Neural progenitor cell (in vitro differentiated cells): ENCODE results near the gene PIGV. TPM values are rescaled to one million over a fixed set of nuclear protein-coding genes. Genes with fewer than 3 reads are reported as not detected.
"Not testable (repeated sequence)": the region's sequence is repeated elsewhere in the genome, so short reads cannot be mapped to it uniquely, and the experiment has no call there.

Source experiments
- DNase-seq: peaks from one replicate; pipeline ENCODE4 v3.0.0-alpha.2; 2016; ENCODE audit warnings: low spot score
- H2AFZ ChIP-seq: fragments of 200-600 bp; sonication (generic); replicated peaks from 2 replicates; pipeline ENCODE4 v1.6.1; 2016; ENCODE audit warnings: antibody characterized with exemption
- H3F3A ChIP-seq: fragments of 200-600 bp; sonication (generic); 2 replicates; pipeline ENCODE4 v1.6.1; 2016; ENCODE audit warnings: antibody characterized with exemption, low read depth
- H3K27ac ChIP-seq: fragments of 200-600 bp; sonication (generic); 2 replicates; pipeline ENCODE4 v1.5.1; 2016; ENCODE audit warnings: mild to moderate bottlenecking
- H3K27me3 ChIP-seq: fragments of 200-600 bp; sonication (generic); 2 replicates; pipeline ENCODE4 v1.6.1; 2016; ENCODE audit warnings: mild to moderate bottlenecking, moderate library complexity
- H3K36me3 ChIP-seq: fragments of 200-600 bp; sonication (generic); 2 replicates; pipeline ENCODE4 v1.5.1; 2016
- H3K4me1 ChIP-seq: fragments of 200-600 bp; sonication (generic); 2 replicates; pipeline ENCODE4 v1.6.1; 2016; ENCODE audit warnings: mixed run types
- H3K4me2 ChIP-seq: fragments of 200-600 bp; sonication (generic); 2 replicates; pipeline ENCODE4 v1.6.1; 2016
- H3K4me3 ChIP-seq: fragments of 200-600 bp; sonication (generic); 2 replicates; pipeline ENCODE4 v1.5.1; 2016
- H3K79me2 ChIP-seq: fragments of 200-600 bp; sonication (generic); 2 replicates; pipeline ENCODE4 v1.6.1; 2016; ENCODE audit warnings: low read depth
- H3K9ac ChIP-seq: fragments of 200-600 bp; sonication (generic); 2 replicates; pipeline ENCODE4 v1.6.1; 2016
- H3K9me3 ChIP-seq: fragments of 200-600 bp; sonication (generic); 2 replicates; pipeline ENCODE4 v1.5.1; 2016; ENCODE audit warnings: low read depth
- H4K20me1 ChIP-seq: fragments of 200-600 bp; sonication (generic); 2 replicates; pipeline ENCODE4 v1.6.1; 2016; ENCODE audit warnings: low read depth
- H3K27ac Mint-ChIP-seq: 3 replicates; pipeline ENCODE4 v1.8.0; 2021; ENCODE audit warnings: mixed read lengths
- H3K27me3 Mint-ChIP-seq: 2 replicates; pipeline ENCODE4 v1.8.0; 2022; ENCODE audit warnings: low read depth, mild to moderate bottlenecking, inconsistent platforms, moderate library complexity, mixed read lengths; ENCODE audit not compliant: insufficient read depth
- H3K36me3 Mint-ChIP-seq: 3 replicates; pipeline ENCODE4 v1.8.0; 2021; ENCODE audit warnings: mixed read lengths
- H3K4me1 Mint-ChIP-seq: 3 replicates; pipeline ENCODE4 v1.8.0; 2021; ENCODE audit warnings: mixed read lengths
- H3K4me3 Mint-ChIP-seq: 3 replicates; pipeline ENCODE4 v1.8.0; 2021; ENCODE audit warnings: mild to moderate bottlenecking, moderate library complexity, mixed read lengths
- H3K9me3 Mint-ChIP-seq: 3 replicates; pipeline ENCODE4 v1.8.0; 2020; ENCODE audit warnings: mixed read lengths
- EZH2 ChIP-seq: fragments of 200-600 bp; sonication (generic); IDR thresholded peaks from 2 replicates; pipeline ENCODE4 v1.6.1; 2017; ENCODE audit warnings: antibody characterized with exemption, mild to moderate bottlenecking, moderate library complexity
- EZH2phosphoT487 ChIP-seq: fragments of 200-600 bp; sonication (generic); IDR thresholded peaks from 2 replicates; pipeline ENCODE4 v1.6.1; 2017; ENCODE audit warnings: antibody characterized with exemption
- total RNA-seq: library from RNA; depleted of rRNA; stranded (reverse); fragments of >200 nt; gene quantifications from 2 replicates; pipeline ENCODE4 v1.2.3, GENCODE V29; 2015; ENCODE audit warnings: low replicate concordance
- TF ChIP-seq, protein P1 (sequence below): fragments of 200-600 bp; sonication (generic); IDR thresholded peaks from 2 replicates; pipeline ENCODE4 v1.5.1; 2017; ENCODE audit warnings: antibody characterized with exemption, mild to moderate bottlenecking

PIGV gene
- total RNA-seq, 1 donor from 2014 or later = 19.4 TPM

- TF ChIP-seq, protein P1, sequence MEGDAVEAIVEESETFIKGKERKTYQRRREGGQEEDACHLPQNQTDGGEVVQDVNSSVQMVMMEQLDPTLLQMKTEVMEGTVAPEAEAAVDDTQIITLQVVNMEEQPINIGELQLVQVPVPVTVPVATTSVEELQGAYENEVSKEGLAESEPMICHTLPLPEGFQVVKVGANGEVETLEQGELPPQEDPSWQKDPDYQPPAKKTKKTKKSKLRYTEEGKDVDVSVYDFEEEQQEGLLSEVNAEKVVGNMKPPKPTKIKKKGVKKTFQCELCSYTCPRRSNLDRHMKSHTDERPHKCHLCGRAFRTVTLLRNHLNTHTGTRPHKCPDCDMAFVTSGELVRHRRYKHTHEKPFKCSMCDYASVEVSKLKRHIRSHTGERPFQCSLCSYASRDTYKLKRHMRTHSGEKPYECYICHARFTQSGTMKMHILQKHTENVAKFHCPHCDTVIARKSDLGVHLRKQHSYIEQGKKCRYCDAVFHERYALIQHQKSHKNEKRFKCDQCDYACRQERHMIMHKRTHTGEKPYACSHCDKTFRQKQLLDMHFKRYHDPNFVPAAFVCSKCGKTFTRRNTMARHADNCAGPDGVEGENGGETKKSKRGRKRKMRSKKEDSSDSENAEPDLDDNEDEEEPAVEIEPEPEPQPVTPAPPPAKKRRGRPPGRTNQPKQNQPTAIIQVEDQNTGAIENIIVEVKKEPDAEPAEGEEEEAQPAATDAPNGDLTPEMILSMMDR = no peak
- no peak for TF ChIP-seq EZH2phosphoT487
- no peak for TF ChIP-seq EZH2
- H3K36me3 ChIP-seq = no peaks in the 10 kb centered on the region
- H3K4me1 ChIP-seq = peaks cover 23% of the 10 kb centered on the region
- no peak overlapping the region for H3K4me2 ChIP-seq
- Mint-ChIP-seq H3K27ac (no peak overlapping the region), H3K27me3 (peaks cover 10% of the 10 kb centered on the region), H3K4me3 (no peak overlapping the region), H3K36me3 (peaks cover 27% of the 10 kb centered on the region), H3K4me1 (peaks cover 36% of the 10 kb centered on the region), H3K9me3 (no peaks in the 10 kb centered on the region)
- H3K4me3 ChIP-seq = no peak overlapping the region
- no peak overlapping the region for H2AFZ ChIP-seq
- DNase-seq = no peak
- H4K20me1 ChIP-seq = peaks cover 61% of the 10 kb centered on the region
- no peaks in the 10 kb centered on the region for H3K27me3 ChIP-seq
- no peak overlapping the region for H3K27ac ChIP-seq
- no peak overlapping the region for H3K9ac ChIP-seq
- peaks cover 23% of the 10 kb centered on the region for H3F3A ChIP-seq
- H3K79me2 ChIP-seq = peaks cover 51% of the 10 kb centered on the region
- no peaks in the 10 kb centered on the region for H3K9me3 ChIP-seq
Measured at GRCh38 chr1:26831546-26832248, 43.9 kb downstream of the PIGV start.

- Histone ChIP-seq H3K36me3 (no peaks in the 10 kb centered on the region), H3K4me2 (no peak overlapping the region), H3K27me3 (no peaks in the 10 kb centered on the region), H3K9me3 (no peaks in the 10 kb centered on the region), H3K4me1 (peaks cover 21% of the 10 kb centered on the region), H4K20me1 (peaks cover 58% of the 10 kb centered on the region), H3K9ac (no peak overlapping the region), H2AFZ (no peak overlapping the region), H3K27ac (no peak overlapping the region), H3K4me3 (no peak overlapping the region), H3K79me2 (peaks cover 45% of the 10 kb centered on the region), H3F3A (peaks cover 21% of the 10 kb centered on the region)
- Mint-ChIP-seq H3K27me3 (peaks cover 9% of the 10 kb centered on the region), H3K4me3 (no peak overlapping the region), H3K4me1 (peaks cover 34% of the 10 kb centered on the region), H3K9me3 (no peaks in the 10 kb centered on the region), H3K36me3 (peaks cover 27% of the 10 kb centered on the region), H3K27ac (no peak overlapping the region)
- TF ChIP-seq, protein P1 = no peak
- TF ChIP-seq EZH2phosphoT487 (no peak), EZH2 (no peak)
- no peak for DNase-seq
Measured at GRCh38 chr1:26832249-26832960, 44.7 kb downstream of the PIGV start.

GRCh38 chr1:26833432-26834405 lies 46.0 kb downstream of the PIGV start:
- Histone ChIP-seq H2AFZ (no peak overlapping the region), H3K36me3 (no peaks in the 10 kb centered on the region), H3K79me2 (peaks cover 32% of the 10 kb centered on the region), H3K27ac (peak overlapping the region; percentile 41), H3K27me3 (no peaks in the 10 kb centered on the region), H4K20me1 (peaks cover 46% of the 10 kb centered on the region), H3F3A (peaks cover 12% of the 10 kb centered on the region), H3K4me1 (peaks cover 8% of the 10 kb centered on the region), H3K9ac (no peak overlapping the region), H3K9me3 (no peaks in the 10 kb centered on the region), H3K4me2 (no peak overlapping the region), H3K4me3 (no peak overlapping the region)
- Mint-ChIP-seq H3K4me3 (peak overlapping the region; percentile 47), H3K9me3 (no peaks in the 10 kb centered on the region), H3K27ac (peak overlapping the region; percentile 55), H3K36me3 (peaks cover 27% of the 10 kb centered on the region), H3K4me1 (peaks cover 22% of the 10 kb centered on the region), H3K27me3 (peaks cover 2% of the 10 kb centered on the region)
- TF ChIP-seq EZH2phosphoT487 = no peak
- TF ChIP-seq, protein P1 = no peak
- TF ChIP-seq EZH2 = no peak
- DNase-seq = peak; percentile 65

DNA sequence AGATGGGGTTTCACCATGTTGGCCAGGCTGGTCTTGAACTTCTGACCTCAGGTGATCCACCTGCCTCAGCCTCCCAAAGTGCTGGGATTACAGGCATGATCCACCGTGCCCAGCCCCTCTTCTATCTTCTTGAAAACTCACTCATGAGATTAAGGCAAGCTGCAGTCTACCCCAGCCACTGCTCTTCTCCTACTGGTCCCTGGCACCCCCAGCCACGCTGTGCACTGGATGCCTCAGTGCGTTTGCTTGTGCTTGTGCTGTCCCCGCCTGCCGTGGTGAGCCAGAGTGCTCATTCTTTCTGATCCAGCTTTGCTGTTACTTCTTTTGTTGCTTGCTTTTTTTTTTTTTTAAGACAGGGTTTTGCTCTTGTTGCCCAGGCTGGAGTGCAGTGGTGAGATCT lies 49.9 kb downstream of the PIGV start:
- not testable (repeated sequence) for H3K36me3 ChIP-seq, H3K27ac Mint-ChIP-seq

More for the DNA sequence above, 49.9 kb downstream of the PIGV start:
- Mint-ChIP-seq H3K36me3 (peaks cover 28% of the 10 kb centered on the region), H3K4me1 (peaks cover 13% of the 10 kb centered on the region)
- H3K27me3 ChIP-seq, H3K4me3 Mint-ChIP-seq, H3K27me3 Mint-ChIP-seq, H4K20me1 ChIP-seq, H3K9me3 ChIP-seq, H3K4me1 ChIP-seq, H2AFZ ChIP-seq, H3K9me3 Mint-ChIP-seq, DNase-seq, H3K27ac ChIP-seq, H3K79me2 ChIP-seq, H3F3A ChIP-seq, H3K4me2 ChIP-seq, H3K4me3 ChIP-seq, H3K9ac ChIP-seq: not testable (repeated sequence)
